K562 (cell line): ENCODE results near the gene ACCSL. TPM values are rescaled to one million over a fixed set of nuclear protein-coding genes. Genes with fewer than 3 reads are reported as not detected.

Experiments
- ARID1B ChIP-seq: fragments of 450-650 bp; IDR thresholded peaks from 2 replicates; pipeline ENCODE4 v1.6.1; 2016; ENCODE audit warnings: antibody characterized with exemption, mild to moderate bottlenecking, inconsistent platforms
- CBFA2T3 ChIP-seq: fragments of 450-650 bp; IDR thresholded peaks from 2 replicates; pipeline ENCODE4 v1.6.1; 2017
- CREM ChIP-seq: IDR thresholded peaks from 2 replicates; pipeline ENCODE4 v1.6.1; 2014; ENCODE audit warnings: antibody characterized with exemption, low read depth
- ETV1 ChIP-seq: fragments of 450-650 bp; conservative IDR thresholded peaks from 2 replicates; pipeline ENCODE4 v1.6.1; 2016; ENCODE audit warnings: missing genetic modification characterization, control low read depth, low read depth, missing compliant biosample characterization
- JUN ChIP-seq, 2 experiments: sonication (generic) in 1 of 2; formaldehyde crosslinking in 1 of 2; IDR thresholded peaks; 2 replicates each; pipeline versions ENCODE4 v1.6.1 to v1.8.0; 2012 to 2022; ENCODE audit warnings: borderline replicate concordance in 2 of 2, mild to moderate bottlenecking in 2 of 2, improper control_type of control experiment in 1 of 2, low read depth in 1 of 2, low read length in 1 of 2, missing genetic modification reagents in 1 of 2
- NFATC3 ChIP-seq: fragments of 450-650 bp; IDR thresholded peaks from 2 replicates; pipeline ENCODE4 v1.6.1; 2017; ENCODE audit warnings: mild to moderate bottlenecking
- NFYB ChIP-seq: IDR thresholded peaks from 2 replicates; pipeline ENCODE4 v1.6.1; 2011; ENCODE audit warnings: mild to moderate bottlenecking, moderate library complexity; ENCODE audit not compliant: insufficient read length; ENCODE audit errors: extremely low read depth
- PKNOX1 ChIP-seq: fragments of 450-650 bp; IDR thresholded peaks from 2 replicates; pipeline ENCODE4 v1.6.1; 2016
- PRPF4 ChIP-seq: fragments of 200-400 bp; formaldehyde crosslinking; IDR thresholded peaks from one replicate; pipeline ENCODE4 v1.6.1; 2017; ENCODE audit warnings: low read length, low read depth, mild to moderate bottlenecking; ENCODE audit not compliant: insufficient read depth, poor library complexity, severe bottlenecking
- THRAP3 ChIP-seq: fragments of 450-650 bp; IDR thresholded peaks from 2 replicates; pipeline ENCODE4 v1.6.1; 2016; ENCODE audit warnings: mild to moderate bottlenecking, inconsistent platforms, borderline replicate concordance
- ZBTB7A ChIP-seq: IDR thresholded peaks from 2 replicates; pipeline ENCODE4 v1.6.1; 2011; ENCODE audit warnings: low read depth, mild to moderate bottlenecking, low read length, moderate library complexity, borderline replicate concordance; ENCODE audit not compliant: control insufficient read depth
- ZHX1 ChIP-seq: fragments of 150-350 bp; conservative IDR thresholded peaks from 2 replicates; pipeline ENCODE4 v1.6.1; 2014; ENCODE audit warnings: low read length
- ZNF232 ChIP-seq: sonication (generic); formaldehyde crosslinking; IDR thresholded peaks from 2 replicates; pipeline ENCODE4 v1.8.0; 2022; ENCODE audit warnings: mild to moderate bottlenecking, missing genetic modification reagents
- ZNF79 ChIP-seq: fragments of 250-450 bp; sonication (Bioruptor Pico); IDR thresholded peaks from 2 replicates; pipeline ENCODE4 v1.4.0; 2020; ENCODE audit warnings: low read depth, mild to moderate bottlenecking, moderate library complexity
- polyA plus RNA-seq, 8 experiments: library from polyadenylated mRNA; depleted of rRNA in 4 of 8; stranded (reverse) in 5 of 8; unstranded in 3 of 8; fragments of >200 nt; fragmentation: Nextera tagmentation in 2 of 8; fragmentation: Illumina TruSeq in 1 of 8; extraction: Ambion mirVana in 2 of 8; extraction: Trizol in 1 of 8; gene quantifications; 2 replicates each; pipeline versions ENCODE4 v1.2.1 to v1.2.3, GENCODE V29; 2011 to 2014; ENCODE audit warnings: inconsistent platforms in 1 of 8, missing spikeins in 1 of 8
- total RNA-seq, 7 experiments: library from RNA; depleted of rRNA in 6 of 7; stranded (reverse); fragments of >200 nt in 6 of 7; fragmentation: Illumina TruSeq in 2 of 7; extraction: Trizol in 2 of 7; gene quantifications; 2 replicates each; pipeline versions ENCODE4 v1.2.1 to v1.2.3, GENCODE V29; 2011 to 2021; ENCODE audit warnings: low replicate concordance in 1 of 7
- TF ChIP-seq, protein P1 (sequence below): sonication (generic); formaldehyde crosslinking; IDR thresholded peaks from 2 replicates; pipeline ENCODE4 v1.8.0; 2023; ENCODE audit warnings: missing genetic modification reagents, mild to moderate bottlenecking, borderline replicate concordance
- TF ChIP-seq, protein P2 (sequence below): sonication (generic); formaldehyde crosslinking; IDR thresholded peaks from 2 replicates; pipeline ENCODE4 v1.8.1; 2023; ENCODE audit warnings: mild to moderate bottlenecking, missing genetic modification reagents

ACCSL gene
- total and polyA plus RNA-seq, 9 of the 15 experiments (the other 6 are each of a cell fraction or from before 2014, with no cell fraction given), result not detected

DNA sequence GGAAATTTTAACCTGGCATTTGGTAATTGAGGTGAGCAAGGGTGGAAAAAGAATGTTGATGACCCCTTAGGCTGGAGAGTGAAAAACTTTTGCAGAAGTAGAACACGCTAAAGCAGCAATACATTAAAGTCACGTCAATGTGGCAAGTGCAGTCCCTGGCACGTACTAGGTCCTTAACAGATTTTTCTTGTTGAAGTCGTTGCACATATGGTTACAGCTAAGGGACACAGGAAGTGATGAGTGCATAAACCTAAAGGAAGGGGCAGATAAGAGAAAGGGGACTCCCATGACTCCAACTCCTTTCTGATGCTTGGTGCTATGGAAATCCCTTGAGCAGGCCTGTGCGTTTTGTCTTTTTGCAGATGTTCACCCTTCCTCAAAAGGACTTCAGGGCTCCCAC is 19.5 kb downstream of the ACCSL start (continued):
- TF ChIP-seq, protein P1, sequence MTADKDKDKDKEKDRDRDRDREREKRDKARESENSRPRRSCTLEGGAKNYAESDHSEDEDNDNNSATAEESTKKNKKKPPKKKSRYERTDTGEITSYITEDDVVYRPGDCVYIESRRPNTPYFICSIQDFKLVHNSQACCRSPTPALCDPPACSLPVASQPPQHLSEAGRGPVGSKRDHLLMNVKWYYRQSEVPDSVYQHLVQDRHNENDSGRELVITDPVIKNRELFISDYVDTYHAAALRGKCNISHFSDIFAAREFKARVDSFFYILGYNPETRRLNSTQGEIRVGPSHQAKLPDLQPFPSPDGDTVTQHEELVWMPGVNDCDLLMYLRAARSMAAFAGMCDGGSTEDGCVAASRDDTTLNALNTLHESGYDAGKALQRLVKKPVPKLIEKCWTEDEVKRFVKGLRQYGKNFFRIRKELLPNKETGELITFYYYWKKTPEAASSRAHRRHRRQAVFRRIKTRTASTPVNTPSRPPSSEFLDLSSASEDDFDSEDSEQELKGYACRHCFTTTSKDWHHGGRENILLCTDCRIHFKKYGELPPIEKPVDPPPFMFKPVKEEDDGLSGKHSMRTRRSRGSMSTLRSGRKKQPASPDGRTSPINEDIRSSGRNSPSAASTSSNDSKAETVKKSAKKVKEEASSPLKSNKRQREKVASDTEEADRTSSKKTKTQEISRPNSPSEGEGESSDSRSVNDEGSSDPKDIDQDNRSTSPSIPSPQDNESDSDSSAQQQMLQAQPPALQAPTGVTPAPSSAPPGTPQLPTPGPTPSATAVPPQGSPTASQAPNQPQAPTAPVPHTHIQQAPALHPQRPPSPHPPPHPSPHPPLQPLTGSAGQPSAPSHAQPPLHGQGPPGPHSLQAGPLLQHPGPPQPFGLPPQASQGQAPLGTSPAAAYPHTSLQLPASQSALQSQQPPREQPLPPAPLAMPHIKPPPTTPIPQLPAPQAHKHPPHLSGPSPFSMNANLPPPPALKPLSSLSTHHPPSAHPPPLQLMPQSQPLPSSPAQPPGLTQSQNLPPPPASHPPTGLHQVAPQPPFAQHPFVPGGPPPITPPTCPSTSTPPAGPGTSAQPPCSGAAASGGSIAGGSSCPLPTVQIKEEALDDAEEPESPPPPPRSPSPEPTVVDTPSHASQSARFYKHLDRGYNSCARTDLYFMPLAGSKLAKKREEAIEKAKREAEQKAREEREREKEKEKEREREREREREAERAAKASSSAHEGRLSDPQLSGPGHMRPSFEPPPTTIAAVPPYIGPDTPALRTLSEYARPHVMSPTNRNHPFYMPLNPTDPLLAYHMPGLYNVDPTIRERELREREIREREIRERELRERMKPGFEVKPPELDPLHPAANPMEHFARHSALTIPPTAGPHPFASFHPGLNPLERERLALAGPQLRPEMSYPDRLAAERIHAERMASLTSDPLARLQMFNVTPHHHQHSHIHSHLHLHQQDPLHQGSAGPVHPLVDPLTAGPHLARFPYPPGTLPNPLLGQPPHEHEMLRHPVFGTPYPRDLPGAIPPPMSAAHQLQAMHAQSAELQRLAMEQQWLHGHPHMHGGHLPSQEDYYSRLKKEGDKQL, result no peak
- TF ChIP-seq CREM, result peak; percentile 57; the same call in 1 of the 2 replicates
- peak; percentile 49 for TF ChIP-seq CBFA2T3
- peak; percentile 73; the same call in 1 of the 2 replicates for TF ChIP-seq ETV1 (tag)
- TF ChIP-seq ZNF232 (CRISPR knock-in tag), result no peak
- no peak for TF ChIP-seq ZHX1
- TF ChIP-seq NFATC3, result no peak
- TF ChIP-seq PKNOX1, result 0 out of 2 replicates have a peak, but pooled peaks have one; percentile 10
- 0 out of 2 replicates have a peak, but pooled peaks have one; percentile 49 for TF ChIP-seq ARID1B
- TF ChIP-seq JUN (IDR thresholded peaks at IDR 0.05; ENCODE audit: borderline replicate concordance, low read depth, low read length), result no peak
- no peak for TF ChIP-seq JUN (CRISPR knock-in tag; IDR thresholded peaks at IDR 0.05; ENCODE audit: borderline replicate concordance)
- TF ChIP-seq PRPF4, result no peak
- no peak for TF ChIP-seq ZNF79 (CRISPR knock-in tag)
- no peak for TF ChIP-seq NFYB
- TF ChIP-seq, protein P2, sequence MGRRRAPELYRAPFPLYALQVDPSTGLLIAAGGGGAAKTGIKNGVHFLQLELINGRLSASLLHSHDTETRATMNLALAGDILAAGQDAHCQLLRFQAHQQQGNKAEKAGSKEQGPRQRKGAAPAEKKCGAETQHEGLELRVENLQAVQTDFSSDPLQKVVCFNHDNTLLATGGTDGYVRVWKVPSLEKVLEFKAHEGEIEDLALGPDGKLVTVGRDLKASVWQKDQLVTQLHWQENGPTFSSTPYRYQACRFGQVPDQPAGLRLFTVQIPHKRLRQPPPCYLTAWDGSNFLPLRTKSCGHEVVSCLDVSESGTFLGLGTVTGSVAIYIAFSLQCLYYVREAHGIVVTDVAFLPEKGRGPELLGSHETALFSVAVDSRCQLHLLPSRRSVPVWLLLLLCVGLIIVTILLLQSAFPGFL (CRISPR knock-in tag), result no peak
- no peak for TF ChIP-seq THRAP3
- TF ChIP-seq ZBTB7A, result no peak
